H1 (cell line): Measurements from ENCODE around the gene CACNA2D3. TPM values are rescaled to one million over a fixed set of nuclear protein-coding genes. Genes with fewer than 3 reads are reported as not detected.

Experiments
- CTCF ChIA-PET: fragments of 300-600 bp; sonication (Branson Sonifier 250); formaldehyde crosslinking; loops from one replicate; lab custom pipeline; 2021; ENCODE audit not compliant: partially characterized antibody; lab: Charles Lee
- POLR2A ChIA-PET: fragments of 300-600 bp; sonication (Branson Sonifier 250); formaldehyde crosslinking; loops from one replicate; lab custom pipeline; 2021; ENCODE audit warnings: inconsistent platforms; ENCODE audit not compliant: partially characterized antibody; lab: Charles Lee
- DNase-seq, 2 experiments: peaks; one replicate each; pipeline versions ENCODE4 v3.0.0 to v3.0.0-alpha.2; 2010 to 2022; ENCODE audit warnings: low spot score in 2 of 2, low read depth in 1 of 2, mixed read lengths in 1 of 2
- FAIRE-seq: peaks from 2 replicates; lab custom pipeline; 2011; peaks lifted over from hg19 to GRCh38; lab: Jason Lieb, UNC
- H2AFZ ChIP-seq: 2 replicates; pipeline ENCODE4 v1.8.1; 2012; ENCODE audit warnings: low read length, inconsistent platforms
- H2AK5ac ChIP-seq: 2 replicates; pipeline ENCODE4 v1.6.1; 2013; ENCODE audit warnings: low read depth, low read length
- H2BK120ac ChIP-seq: replicated peaks from 2 replicates; pipeline ENCODE3; 2013; ENCODE audit warnings: low read depth, low read length, inconsistent platforms
- H2BK12ac ChIP-seq: 2 replicates; pipeline ENCODE4 v1.6.1; 2013; ENCODE audit warnings: low read depth, low read length
- H2BK15ac ChIP-seq: 2 replicates; pipeline ENCODE4 v1.6.1; 2013; ENCODE audit warnings: low read length
- H2BK20ac ChIP-seq: 2 replicates; pipeline ENCODE4 v1.6.1; 2013; ENCODE audit warnings: low read length
- H2BK5ac ChIP-seq: 2 replicates; pipeline ENCODE4 v1.6.1; 2013; ENCODE audit warnings: low read depth, low read length
- H3K14ac ChIP-seq: 2 replicates; pipeline ENCODE4 v1.6.1; 2013; ENCODE audit warnings: inconsistent platforms; ENCODE audit not compliant: insufficient read length
- H3K18ac ChIP-seq: 2 replicates; pipeline ENCODE4 v1.6.1; 2013; ENCODE audit warnings: low read length; ENCODE audit errors: extremely low read depth
- H3K23ac ChIP-seq: 2 replicates; pipeline ENCODE4 v1.6.1; 2013; ENCODE audit warnings: inconsistent platforms; ENCODE audit not compliant: insufficient read length
- H3K23me2 ChIP-seq: 2 replicates; pipeline ENCODE4 v1.6.1; 2013; ENCODE audit warnings: low read depth, low read length
- H3K27ac ChIP-seq: 2 replicates; pipeline ENCODE4 v1.6.1; 2011; ENCODE audit warnings: low read depth, low read length, inconsistent platforms
- H3K27me3 ChIP-seq, 4 experiments: replicated peaks in 1 of 4; 1 replicate in 1 of 4; 2 replicates in 3 of 4; pipeline versions ENCODE4 v1.6.1 to v1.8.1; 2011 to 2013; ENCODE audit warnings: low read length in 3 of 4, mild to moderate bottlenecking in 3 of 4, inconsistent platforms in 2 of 4, mixed read lengths in 2 of 4, moderate library complexity in 1 of 4; ENCODE audit not compliant: control insufficient read depth in 3 of 4, insufficient read depth in 3 of 4; ENCODE audit errors: extremely low read depth in 1 of 4
- H3K36me3 ChIP-seq, 4 experiments: 2 replicates each; pipeline versions ENCODE4 v1.6.1 to v1.8.1; 2011 to 2013; ENCODE audit warnings: mild to moderate bottlenecking in 4 of 4, low read length in 3 of 4, moderate library complexity in 2 of 4, control low read depth in 1 of 4, inconsistent platforms in 1 of 4; ENCODE audit not compliant: insufficient read depth in 4 of 4, control insufficient read depth in 2 of 4
- H3K4ac ChIP-seq: replicated peaks from 2 replicates; pipeline ENCODE3; 2013; ENCODE audit warnings: low read length, low read depth, mixed read lengths, inconsistent platforms; ENCODE audit not compliant: insufficient read length
- H3K4me1 ChIP-seq, 4 experiments: replicated peaks in 1 of 4; 1 replicate in 1 of 4; 2 replicates in 3 of 4; pipeline versions ENCODE4 v1.6.1 to v1.8.1; 2011 to 2013; ENCODE audit warnings: low read length in 3 of 4, inconsistent platforms in 2 of 4, mixed read lengths in 1 of 4; ENCODE audit not compliant: insufficient read depth in 4 of 4, control insufficient read depth in 3 of 4
- H3K4me2 ChIP-seq, 2 experiments: 2 replicates each; pipeline versions ENCODE4 v1.6.1 to v1.8.1; 2011 to 2013; ENCODE audit warnings: low read depth in 2 of 2, low read length in 2 of 2, control low read depth in 1 of 2, inconsistent platforms in 1 of 2, mild to moderate bottlenecking in 1 of 2; ENCODE audit not compliant: insufficient read depth in 1 of 2
- H3K4me3 ChIP-seq, 4 experiments: fragments of 200-600, 300-600 bp in 1 of 4; sonication (generic), shearing (Covaris generic), sonication (Bioruptor Twin) in 1 of 4; 2 replicates each; pipeline versions ENCODE4 v1.5.1 to v1.8.1; 2011 to 2016; ENCODE audit warnings: low read length in 4 of 4, low read depth in 3 of 4, control low read depth in 2 of 4, inconsistent platforms in 2 of 4, mild to moderate bottlenecking in 2 of 4, mixed read lengths in 1 of 4, moderate library complexity in 1 of 4; ENCODE audit not compliant: insufficient read depth in 2 of 4; ENCODE audit errors: extremely low read depth in 1 of 4
- H3K56ac ChIP-seq: replicated peaks from 2 replicates; pipeline ENCODE3; 2013; ENCODE audit warnings: low read depth, mild to moderate bottlenecking, mixed read lengths, low read length, inconsistent platforms; ENCODE audit not compliant: insufficient read length
- H3K79me1 ChIP-seq: 2 replicates; pipeline ENCODE4 v1.6.1; 2013; ENCODE audit warnings: low read depth, low read length, control low read depth
- H3K79me2 ChIP-seq, 2 experiments: 2 replicates each; pipeline versions ENCODE4 v1.6.1 to v1.8.1; 2012 to 2013; ENCODE audit warnings: low read length in 2 of 2, mild to moderate bottlenecking in 2 of 2, inconsistent platforms in 1 of 2; ENCODE audit not compliant: insufficient read depth in 2 of 2, control insufficient read depth in 1 of 2
- H3K9ac ChIP-seq, 4 experiments: replicated peaks in 1 of 4; 1 replicate in 1 of 4; 2 replicates in 3 of 4; pipeline versions ENCODE4 v1.6.1 to v1.8.1; 2011 to 2013; ENCODE audit warnings: low read depth in 3 of 4, low read length in 3 of 4, control low read depth in 2 of 4, mild to moderate bottlenecking in 2 of 4, moderate library complexity in 2 of 4, inconsistent platforms in 1 of 4; ENCODE audit errors: extremely low read depth in 1 of 4
- H3K9me3 ChIP-seq, 2 experiments: 2 replicates each; pipeline versions ENCODE4 v1.6.1 to v1.8.1; 2012 to 2013; ENCODE audit warnings: mild to moderate bottlenecking in 2 of 2, moderate library complexity in 2 of 2, control low read depth in 1 of 2, inconsistent platforms in 1 of 2, low read depth in 1 of 2, low read length in 1 of 2, mixed read lengths in 1 of 2; ENCODE audit not compliant: insufficient read depth in 2 of 2
- H4K20me1 ChIP-seq, 2 experiments: replicated peaks in 1 of 2; 2 replicates each; pipeline versions ENCODE3 to v1.8.1; 2011 to 2013; ENCODE audit warnings: inconsistent platforms in 2 of 2, low read length in 2 of 2, mild to moderate bottlenecking in 1 of 2; ENCODE audit not compliant: insufficient read depth in 2 of 2, control insufficient read depth in 1 of 2
- H4K5ac ChIP-seq: 2 replicates; pipeline ENCODE4 v1.6.1; 2013; ENCODE audit warnings: low read length, low read depth, mixed read lengths, inconsistent platforms; ENCODE audit not compliant: insufficient read length
- H4K8ac ChIP-seq: 2 replicates; pipeline ENCODE4 v1.8.0; 2013; ENCODE audit warnings: mild to moderate bottlenecking, moderate library complexity, low read length, inconsistent platforms; ENCODE audit not compliant: insufficient read depth; ENCODE audit errors: extremely low read depth
- H4K91ac ChIP-seq: replicated peaks from 2 replicates; pipeline ENCODE3; 2013; ENCODE audit warnings: low read length, mixed read lengths, inconsistent platforms; ENCODE audit not compliant: insufficient read length
- CBX5 ChIP-seq: fragments of 300-800, 300-1000 bp; sonication (generic); IDR thresholded peaks from 2 replicates; pipeline ENCODE4 v1.7.1; 2016; ENCODE audit warnings: antibody characterized with exemption, low read length, low read depth
- CEBPB ChIP-seq: IDR thresholded peaks from 2 replicates; pipeline ENCODE4 v1.6.1; 2012; ENCODE audit warnings: low read depth, low read length
- CHD2 ChIP-seq: IDR thresholded peaks from 2 replicates; pipeline ENCODE4 v1.6.1; 2012; ENCODE audit warnings: low read length, improper control_type of control experiment
- EGR1 ChIP-seq: IDR thresholded peaks from 2 replicates; pipeline ENCODE4 v1.6.1; 2011; ENCODE audit warnings: low read depth, low read length, borderline replicate concordance
- GTF2F1 ChIP-seq: IDR thresholded peaks from 2 replicates; pipeline ENCODE4 v1.6.1; 2012; ENCODE audit warnings: low read depth, low read length, improper control_type of control experiment, borderline replicate concordance
- POU5F1 ChIP-seq: IDR thresholded peaks from 2 replicates; pipeline ENCODE4 v1.6.1; 2011; ENCODE audit warnings: low read depth, mild to moderate bottlenecking, low read length, moderate library complexity
- RAD21 ChIP-seq, 2 experiments: IDR thresholded peaks in 1 of 2; conservative IDR thresholded peaks in 1 of 2; 2 replicates each; pipeline ENCODE4 v1.6.1; 2011; ENCODE audit warnings: low read depth in 2 of 2, low read length in 2 of 2, improper control_type of control experiment in 1 of 2, inconsistent platforms in 1 of 2, mild to moderate bottlenecking in 1 of 2, moderate library complexity in 1 of 2
- SIN3A ChIP-seq, 2 experiments: IDR thresholded peaks in 1 of 2; conservative IDR thresholded peaks in 1 of 2; 2 replicates each; pipeline ENCODE4 v1.6.1; 2011 to 2012; ENCODE audit warnings: low read length in 2 of 2, improper control_type of control experiment in 1 of 2, low read depth in 1 of 2, mild to moderate bottlenecking in 1 of 2
- SP1 ChIP-seq: IDR thresholded peaks from 2 replicates; pipeline ENCODE4 v1.6.1; 2011; ENCODE audit warnings: low read depth, low read length
- TAF7 ChIP-seq: optimal IDR thresholded peaks from 2 replicates; pipeline ENCODE3; 2011; ENCODE audit warnings: low read depth, mild to moderate bottlenecking, inconsistent platforms, low read length, moderate library complexity, borderline replicate concordance
- TCF12 ChIP-seq: IDR thresholded peaks from 2 replicates; pipeline ENCODE4 v1.6.1; 2011; ENCODE audit warnings: low read depth, mild to moderate bottlenecking, low read length
- whole genome bisulfite sequencing, 2 experiments: shearing (Covaris generic) in 1 of 2; methylation state at CpG; one replicate each; pipeline versions ENCODE4 v1.1.6 to v1.1.7; 2013 to 2015; ENCODE audit warnings: low lambda C conversion rate in 2 of 2, mixed read lengths in 2 of 2, inconsistent platforms in 1 of 2, low coverage in 1 of 2, missing lambda C conversion rate in 1 of 2; ENCODE audit not compliant: insufficient replicate concordance in 2 of 2, insufficient coverage in 1 of 2, insufficient read length in 1 of 2; ENCODE audit errors: extremely low coverage in 1 of 2, missing lambda C conversion rate in 1 of 2; 5-methylcytosine and 5-hydroxymethylcytosine counted together
- polyA plus RNA-seq, 7 experiments: library from polyadenylated mRNA; depleted of rRNA in 3 of 7; stranded (reverse) in 5 of 7; unstranded in 2 of 7; fragments of >200 nt in 5 of 7; fragments of 200-250 nt in 2 of 7; gene quantifications; 1 replicate in 5 of 7; 2 replicates in 1 of 7; 4 replicates in 1 of 7; pipeline versions ENCODE4 v1.2.1 to v1.2.3, GENCODE V29; 2011 to 2013; ENCODE audit warnings: missing spikeins in 2 of 7, mixed read lengths in 2 of 7
- total RNA-seq: library from RNA; stranded (reverse); fragmentation: NEBNext Ultra II Directional; extraction: Animal tissue kit (Norgen Biotek cat#: 25700); gene quantifications from 2 replicates; pipeline ENCODE4 v1.2.1, GENCODE V29; 2021
- TF ChIP-seq, protein P1 (sequence below), 3 experiments: IDR thresholded peaks; 1 replicate in 2 of 3; 2 replicates in 1 of 3; pipeline versions ENCODE4 v1.5.1 to v1.6.1; 2011; ENCODE audit warnings: low read length in 3 of 3, mild to moderate bottlenecking in 3 of 3, inconsistent platforms in 2 of 3, low read depth in 1 of 3, moderate library complexity in 1 of 3; ENCODE audit not compliant: insufficient read depth in 1 of 3; ENCODE audit errors: control extremely low read depth in 1 of 3

The CACNA2D3 gene
- total and polyA plus RNA-seq, 2 of the 8 experiments (the other 6 are each of a cell fraction or from before 2014, with no cell fraction given): 1.5 to 1.8 TPM

DNA sequence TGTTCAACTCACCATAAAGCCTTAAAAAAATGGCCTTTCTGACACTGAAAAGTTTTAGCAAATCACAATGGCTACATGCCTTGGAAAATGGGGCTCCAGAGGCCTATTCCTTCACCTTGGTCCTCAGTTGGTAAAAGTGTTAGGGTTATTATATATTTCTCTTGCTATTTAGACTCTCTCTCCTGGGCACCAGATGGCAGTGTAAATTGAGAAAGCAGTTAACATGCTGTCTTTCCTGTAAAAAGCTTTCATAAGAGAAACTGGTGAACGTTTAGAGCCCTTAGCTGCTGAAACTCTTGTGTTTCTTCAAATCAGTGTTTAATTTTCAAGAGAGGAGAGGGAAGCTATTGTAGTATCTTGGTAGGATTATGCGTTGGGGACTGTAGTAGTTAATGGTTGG lies 715.6 kb downstream of the CACNA2D3 start:
- CTCF ChIA-PET: interaction anchor here (0.5 to 1.7 kb wide), 5 partner anchors 11 to 404 kb away, joined by 3 read pairs; no protein-coding TSS in a partner anchor

More for the DNA sequence above, 715.6 kb downstream of the CACNA2D3 start:
- Histone ChIP-seq H3K4me2 (no peak overlapping the region), H4K91ac (no peak overlapping the region), H3K79me2 (no peaks in the 10 kb centered on the region), H3K27me3 (no peaks in the 10 kb centered on the region), H3K14ac (no peak overlapping the region), H2BK5ac (no peak overlapping the region), H4K5ac (no peak overlapping the region), H3K4me3 (no peak overlapping the region), H3K56ac (no peak overlapping the region), H3K23ac (no peak overlapping the region), H3K79me1 (no peaks in the 10 kb centered on the region), H3K9ac (no peak overlapping the region), H4K20me1 (no peaks in the 10 kb centered on the region), H3K4ac (no peak overlapping the region), H3K4me1 (no peaks in the 10 kb centered on the region), H2BK20ac (no peak overlapping the region), H2AK5ac (no peak overlapping the region), H2BK120ac (no peak overlapping the region), H2BK15ac (no peak overlapping the region), H2AFZ (no peak overlapping the region), H2BK12ac (no peak overlapping the region), H3K18ac (no peak overlapping the region), H3K27ac (no peak overlapping the region), H3K23me2 (no peaks in the 10 kb centered on the region), H4K8ac (no peak overlapping the region), H3K36me3 (no peaks in the 10 kb centered on the region), H3K9me3 (no peaks in the 10 kb centered on the region)
- no peak for DNase-seq
- POLR2A ChIA-PET: no interaction called here
- 80% methylated on average over 2 of the region's 2 CpGs; no CpG with 5 or more reads in 1 of the 2 experiments for WGBS, 2 experiments
- FAIRE-seq: no peak
- TF ChIP-seq, protein P1, sequence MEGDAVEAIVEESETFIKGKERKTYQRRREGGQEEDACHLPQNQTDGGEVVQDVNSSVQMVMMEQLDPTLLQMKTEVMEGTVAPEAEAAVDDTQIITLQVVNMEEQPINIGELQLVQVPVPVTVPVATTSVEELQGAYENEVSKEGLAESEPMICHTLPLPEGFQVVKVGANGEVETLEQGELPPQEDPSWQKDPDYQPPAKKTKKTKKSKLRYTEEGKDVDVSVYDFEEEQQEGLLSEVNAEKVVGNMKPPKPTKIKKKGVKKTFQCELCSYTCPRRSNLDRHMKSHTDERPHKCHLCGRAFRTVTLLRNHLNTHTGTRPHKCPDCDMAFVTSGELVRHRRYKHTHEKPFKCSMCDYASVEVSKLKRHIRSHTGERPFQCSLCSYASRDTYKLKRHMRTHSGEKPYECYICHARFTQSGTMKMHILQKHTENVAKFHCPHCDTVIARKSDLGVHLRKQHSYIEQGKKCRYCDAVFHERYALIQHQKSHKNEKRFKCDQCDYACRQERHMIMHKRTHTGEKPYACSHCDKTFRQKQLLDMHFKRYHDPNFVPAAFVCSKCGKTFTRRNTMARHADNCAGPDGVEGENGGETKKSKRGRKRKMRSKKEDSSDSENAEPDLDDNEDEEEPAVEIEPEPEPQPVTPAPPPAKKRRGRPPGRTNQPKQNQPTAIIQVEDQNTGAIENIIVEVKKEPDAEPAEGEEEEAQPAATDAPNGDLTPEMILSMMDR (IDR thresholded peaks at IDR 0.05; ENCODE audit: control extremely low read depth in 1 of 3, insufficient read depth in 1 of 3, low read depth in 1 of 3, low read length in 3 of 3): peak in 1 of 3 experiments; percentile 9; a peak in 1 of 4 replicates
- TF ChIP-seq GTF2F1 (no peak), CBX5 (no peak), POU5F1 (no peak), CEBPB (no peak), SIN3A (conservative IDR thresholded peaks at IDR 0.05 in 1 of 2, IDR thresholded peaks at IDR 0.05 in 1 of 2; ENCODE audit: low read depth in 1 of 2, low read length in 2 of 2) (no peak), RAD21 (IDR thresholded peaks at IDR 0.05 in 1 of 2, conservative IDR thresholded peaks at IDR 0.05 in 1 of 2; ENCODE audit: low read depth in 2 of 2, low read length in 2 of 2) (peak in 1 of 2 experiments; percentile 28; a peak in 2 of 4 replicates), CHD2 (no peak), TAF7 (no peak), EGR1 (no peak), SP1 (no peak), TCF12 (no peak)
